RPMI7951 (cell line): Measurements from ENCODE around the gene ZBTB20. TPM values are rescaled to one million over a fixed set of nuclear protein-coding genes. Genes with fewer than 3 reads are reported as not detected.

Experiments used
- DNase-seq: peaks from one replicate; pipeline ENCODE4 v3.0.0-alpha.2; 2012; ENCODE audit warnings: low read depth
- total RNA-seq: library from RNA; depleted of rRNA; stranded (reverse); fragments of >200 nt; shearing (Covaris generic); gene quantifications from 2 replicates; pipeline ENCODE4 v1.2.3, GENCODE V29; 2014

The ZBTB20 gene
- total RNA-seq, 1 experiment from 2014 or later, result 9.0 TPM

DNA sequence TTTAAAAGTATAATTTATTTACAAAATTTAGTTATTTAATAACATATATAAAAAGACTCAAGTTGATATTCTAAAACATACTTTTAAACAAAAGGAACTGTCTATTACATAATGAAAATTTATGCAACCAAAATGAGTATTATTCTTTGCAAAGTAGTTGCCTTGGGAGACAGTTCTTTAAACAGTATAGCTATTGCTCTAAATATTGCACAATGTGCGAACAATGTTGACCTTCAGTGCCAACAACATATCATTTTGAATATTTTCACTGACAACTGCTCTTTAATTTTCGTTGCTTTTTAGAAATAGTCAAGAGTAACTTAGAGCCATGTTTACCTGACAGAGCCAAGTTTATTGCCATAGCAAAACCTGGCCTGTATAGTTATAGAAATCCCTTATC is 124.9 kb downstream of the ZBTB20 start:
- no peak for DNase-seq

GRCh38 chr3:115021061-115021460 is 126.0 kb downstream of the ZBTB20 start:
- no peak for DNase-seq

GRCh38 chr3:115019900-115020299 is 127.2 kb downstream of the ZBTB20 start:
- DNase-seq, result no peak

DNA sequence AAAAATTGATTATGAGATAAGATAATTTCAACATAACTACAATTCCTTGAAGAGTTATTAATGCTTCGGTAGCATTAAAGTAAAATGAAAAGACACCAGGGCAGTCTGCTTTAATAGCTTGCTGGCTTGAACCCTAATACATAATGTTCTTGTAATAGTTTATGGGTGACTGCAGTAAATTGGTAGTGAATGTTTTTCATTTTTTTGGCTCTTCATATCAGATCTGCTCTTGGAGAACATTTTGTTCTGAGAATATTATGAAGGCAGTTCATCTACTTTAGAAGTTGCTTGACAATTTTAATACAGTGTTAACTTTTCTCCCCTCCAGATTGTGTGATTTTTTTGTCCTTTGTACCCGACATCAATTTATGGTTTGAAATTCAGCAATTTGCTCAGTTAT is 128.4 kb downstream of the ZBTB20 start:
- no peak for DNase-seq

DNA sequence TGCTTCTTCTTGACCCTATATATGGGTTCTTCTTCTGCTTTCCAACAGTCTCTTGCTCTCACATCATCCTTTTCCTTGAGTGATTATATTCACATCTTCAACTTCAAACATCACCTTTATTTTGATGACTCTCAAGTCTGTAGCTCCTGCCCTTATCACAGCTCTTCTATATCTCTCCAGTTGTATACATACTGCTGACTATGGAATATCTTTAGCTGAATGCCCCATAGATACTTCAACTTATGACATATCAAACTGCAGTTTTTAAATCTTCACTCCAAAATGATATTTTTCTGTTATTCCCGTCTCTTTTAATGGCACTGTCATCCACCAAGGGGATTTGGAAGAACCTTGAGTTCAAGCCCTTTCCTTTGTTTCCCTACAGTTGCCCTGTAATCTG is 139.1 kb downstream of the ZBTB20 start:
- no peak for DNase-seq

DNA sequence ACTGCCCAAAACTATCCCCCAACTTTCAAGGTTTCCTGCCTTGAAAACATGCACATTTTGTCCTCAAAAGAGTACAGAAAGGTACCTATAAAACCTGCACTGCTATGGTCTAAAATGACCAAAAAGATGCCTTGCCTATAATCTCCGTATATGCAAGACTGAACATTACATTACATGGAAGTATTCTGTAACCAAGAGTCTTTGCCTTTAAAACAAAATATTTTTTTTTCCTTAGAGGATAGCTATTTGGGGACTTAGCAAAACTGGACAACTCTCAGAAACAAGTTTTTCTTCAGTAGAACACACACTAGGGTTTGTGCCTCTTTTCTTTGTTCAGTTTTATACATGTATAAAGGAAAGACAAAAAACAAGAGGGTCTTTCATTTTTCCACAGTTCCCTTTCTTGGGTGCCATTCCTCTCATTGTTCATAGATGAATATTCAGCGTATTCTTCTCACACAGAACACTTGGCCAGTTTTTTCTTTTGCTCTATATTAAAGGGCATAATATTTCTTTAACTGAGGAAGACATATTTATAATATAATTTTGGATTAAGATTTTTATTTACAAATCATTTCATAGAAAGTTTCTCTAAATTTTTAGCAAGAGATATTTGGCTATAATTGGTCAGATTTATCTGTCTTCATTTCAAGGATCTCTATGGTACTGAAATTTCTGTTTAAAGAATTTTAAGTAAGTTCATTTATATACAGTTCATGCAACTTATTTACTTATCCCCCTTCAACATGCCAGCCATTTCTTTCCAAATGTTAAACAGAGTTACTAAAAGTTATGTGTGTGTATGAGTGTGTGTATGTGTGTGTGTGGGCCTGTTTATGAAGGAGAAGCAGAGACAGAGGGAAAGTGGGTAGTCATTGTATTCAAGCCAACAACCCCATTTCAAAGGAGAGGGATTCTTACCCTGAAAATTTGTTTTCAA is 142.6 kb downstream of the ZBTB20 start:
- DNase-seq, result no peak

GRCh38 chr3:114998971-114999579 is 148.0 kb downstream of the ZBTB20 start:
- no peak for DNase-seq

DNA sequence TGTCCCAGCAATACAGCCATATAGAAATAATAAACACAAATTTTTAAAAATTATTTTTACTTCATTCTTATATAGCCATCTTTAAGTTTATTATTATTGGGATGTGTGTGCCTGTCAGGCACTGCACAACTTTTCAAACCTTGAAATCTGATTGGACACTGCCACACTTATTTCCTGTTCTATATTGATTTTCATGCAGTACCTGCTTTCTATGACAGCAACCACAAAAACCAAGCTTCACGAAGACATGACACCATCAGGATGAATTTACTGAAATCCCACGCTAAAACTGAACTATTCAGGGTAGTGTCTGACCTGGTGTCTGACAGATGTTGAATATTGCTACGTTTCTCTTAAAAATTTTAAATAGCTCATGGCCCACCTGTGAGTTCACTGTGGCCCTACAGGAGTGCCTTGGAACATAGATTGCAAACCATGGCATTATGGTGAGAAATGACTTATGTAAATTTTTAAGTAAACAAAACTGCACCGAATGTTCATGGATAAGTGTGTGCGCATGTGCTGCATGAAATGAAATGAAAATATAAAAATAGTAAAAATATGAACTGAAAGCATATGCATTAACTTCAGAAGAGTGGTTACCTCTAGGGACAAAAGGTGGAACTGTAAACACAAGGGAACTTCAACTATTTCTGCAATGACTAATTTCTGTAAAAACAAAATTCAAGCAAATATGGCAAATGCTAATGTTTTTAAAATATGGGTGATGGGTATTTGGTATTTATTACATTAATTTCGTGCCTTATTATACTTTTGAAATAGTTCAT is 152.3 kb downstream of the ZBTB20 start:
- no peak for DNase-seq

- no peak for DNase-seq
These were observed 161.3 kb downstream of the ZBTB20 start for GRCh38 chr3:114985776-114986175.

- no peak for DNase-seq
These were observed 163.8 kb downstream of the ZBTB20 start for GRCh38 chr3:114983248-114983647.

DNA sequence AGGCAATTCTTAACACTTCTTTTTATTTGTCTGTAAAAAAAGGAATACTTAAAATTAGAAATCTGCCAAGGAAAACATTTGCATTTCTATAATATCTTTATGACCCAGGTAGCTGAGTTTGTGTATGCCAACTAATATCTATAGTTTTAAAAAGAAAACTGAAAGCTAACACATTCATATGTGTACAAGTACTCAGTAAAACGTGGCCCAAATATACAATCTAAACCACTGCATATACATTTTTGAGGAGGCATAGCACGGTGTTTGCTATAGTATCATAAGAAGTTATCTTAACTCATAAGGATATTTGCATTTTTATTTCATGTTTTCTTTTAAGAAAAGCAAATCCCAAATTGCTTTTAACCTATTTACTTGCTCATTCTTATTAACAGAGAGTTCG is 172.7 kb downstream of the ZBTB20 start:
- DNase-seq, result no peak

DNA sequence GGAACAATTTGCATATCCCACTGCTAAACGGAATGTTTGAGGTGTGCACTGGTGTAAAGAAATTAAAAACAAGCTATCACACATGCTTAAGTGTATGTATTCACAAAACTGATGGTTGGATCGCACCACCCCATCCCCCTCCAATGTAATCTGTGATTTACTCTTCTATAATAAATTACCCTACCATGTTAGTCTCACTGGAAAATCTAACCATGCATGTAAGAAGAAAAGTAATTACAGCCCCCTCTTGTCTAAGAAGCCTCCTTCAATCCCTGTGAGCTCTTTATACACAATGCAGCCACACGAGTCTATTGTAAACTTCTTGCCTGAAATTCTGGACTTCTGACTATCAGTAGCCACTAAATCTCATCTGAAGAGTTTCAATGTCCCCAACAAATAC is 173.6 kb downstream of the ZBTB20 start:
- no peak for DNase-seq

DNA sequence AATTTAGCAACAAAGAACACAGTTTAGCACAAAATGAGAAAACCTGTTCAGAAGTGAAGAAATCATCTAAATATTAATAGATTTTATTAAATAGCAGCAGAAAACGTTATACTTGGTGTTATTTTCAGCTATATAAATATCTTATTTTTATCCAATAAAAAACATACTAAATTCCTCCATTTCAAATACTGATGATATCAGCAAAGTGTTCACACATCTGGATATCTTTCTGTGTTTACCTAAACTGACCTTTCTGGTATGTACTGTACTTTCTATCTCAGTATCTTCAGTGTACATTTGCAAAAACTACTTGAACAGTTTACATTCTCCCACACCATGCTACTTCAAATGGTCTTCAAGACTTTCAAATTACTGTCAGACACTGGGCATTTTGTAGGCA is 179.9 kb downstream of the ZBTB20 start:
- DNase-seq, result no peak

DNA sequence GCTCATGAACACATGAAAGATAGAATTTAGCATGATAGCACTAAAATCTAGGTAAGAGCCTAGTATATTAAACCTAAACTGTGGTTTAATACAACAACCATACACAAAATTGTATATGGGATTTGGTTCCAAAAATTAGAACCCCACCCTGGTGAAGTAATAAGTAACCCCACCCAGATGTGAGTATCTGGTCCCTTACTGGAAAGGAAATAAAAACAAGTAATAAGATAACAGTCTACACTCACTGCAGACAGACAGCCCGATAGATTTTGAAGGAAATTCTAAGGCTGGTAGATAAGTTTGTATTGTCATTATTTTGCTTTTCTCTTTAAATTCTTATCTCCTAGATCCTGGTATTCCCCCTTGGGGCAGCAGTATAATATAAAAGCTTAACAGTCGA is 184.9 kb downstream of the ZBTB20 start:
- no peak for DNase-seq

- DNase-seq, result no peak
These were observed 188.2 kb downstream of the ZBTB20 start for GRCh38 chr3:114958930-114959329.

DNA sequence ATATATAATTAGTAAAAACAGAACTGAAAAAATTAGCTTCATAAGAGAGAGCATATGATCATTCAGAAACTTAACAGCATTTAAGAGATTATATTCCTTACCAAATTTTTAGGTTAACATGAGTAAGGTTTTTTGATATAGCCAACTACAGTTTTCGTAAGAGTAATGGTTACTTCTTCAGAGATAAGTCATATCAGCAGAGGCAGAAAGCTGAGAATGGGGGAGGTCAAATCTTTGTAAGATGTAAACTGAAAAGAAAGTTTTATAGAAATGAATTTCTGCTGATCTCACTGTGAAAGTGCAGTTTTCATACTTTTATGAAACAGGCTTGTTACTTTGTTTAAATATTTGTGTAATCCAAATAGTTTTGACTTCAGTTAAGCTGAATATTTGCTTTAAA is 193.3 kb downstream of the ZBTB20 start:
- no peak for DNase-seq

GRCh38 chr3:114953215-114953799 is 193.8 kb downstream of the ZBTB20 start:
- no peak for DNase-seq

GRCh38 chr3:114942773-114943172 is 204.3 kb downstream of the ZBTB20 start:
- no peak for DNase-seq

- DNase-seq, result no peak
These were observed 205.3 kb downstream of the ZBTB20 start for GRCh38 chr3:114941626-114942309.

DNA sequence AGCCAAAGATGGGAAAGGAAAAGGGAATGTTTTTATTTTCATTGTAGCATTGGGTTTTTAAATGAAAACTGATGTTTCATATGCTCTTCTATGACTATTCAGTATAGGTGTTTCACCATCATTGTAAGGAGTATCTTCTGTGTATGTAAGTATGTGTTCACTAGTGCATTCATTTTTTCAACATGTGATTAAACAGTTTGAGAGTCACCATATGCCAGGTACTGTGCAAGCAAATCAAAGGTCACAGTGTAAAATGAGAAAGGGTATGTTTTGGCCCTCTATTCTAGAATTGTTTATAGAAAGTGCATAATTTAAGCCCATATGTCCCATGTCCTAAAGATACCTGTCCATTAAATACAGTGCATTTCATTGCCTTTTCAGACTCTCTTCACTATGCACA is 207.2 kb downstream of the ZBTB20 start:
- DNase-seq, result no peak

DNA sequence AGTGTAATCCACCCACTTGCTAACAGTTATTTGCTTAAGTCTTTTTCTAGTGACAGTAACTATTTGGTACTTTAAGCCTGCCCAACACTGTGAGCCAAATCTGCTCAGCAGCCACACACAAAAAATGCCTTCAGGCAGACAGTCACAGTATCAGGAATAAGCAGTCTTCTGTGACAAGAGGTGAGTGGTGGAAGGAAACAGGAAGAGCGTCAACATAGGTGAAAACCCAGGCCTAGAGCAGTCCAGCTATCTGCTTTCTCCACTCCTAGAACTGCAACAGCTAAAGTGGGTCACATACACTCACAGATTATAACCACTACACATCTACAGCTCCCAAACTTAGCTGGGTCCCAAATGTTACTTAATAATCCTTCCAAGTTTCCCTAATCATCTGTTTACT is 213.7 kb downstream of the ZBTB20 start:
- DNase-seq, result no peak
